ENCODE measurements around the gene CASP2. TPM values are rescaled to one million over a fixed set of nuclear protein-coding genes. Genes with fewer than 3 reads are reported as not detected.
A peak's percentile ranks its signal among the peaks of the same experiment; 100 is the strongest.

The CASP2 gene
- total RNA-seq, 2 donors from 2014 or later = 82.0 to 118 TPM

GRCh38 chr7:143337216-143337615 lies 49.1 kb downstream of the CASP2 start:
- H3K36me3 Mint-ChIP-seq = no peaks in the 10 kb centered on the region
- peak in 1 of 2 donors; percentile 59 for ATAC-seq
- no peaks in the 10 kb centered on the region for H3K9me3 Mint-ChIP-seq
- no peak overlapping the region for H3K27ac Mint-ChIP-seq
- no peak for DNase-seq (ENCODE audit: low spot score in 2 of 2)

DNA sequence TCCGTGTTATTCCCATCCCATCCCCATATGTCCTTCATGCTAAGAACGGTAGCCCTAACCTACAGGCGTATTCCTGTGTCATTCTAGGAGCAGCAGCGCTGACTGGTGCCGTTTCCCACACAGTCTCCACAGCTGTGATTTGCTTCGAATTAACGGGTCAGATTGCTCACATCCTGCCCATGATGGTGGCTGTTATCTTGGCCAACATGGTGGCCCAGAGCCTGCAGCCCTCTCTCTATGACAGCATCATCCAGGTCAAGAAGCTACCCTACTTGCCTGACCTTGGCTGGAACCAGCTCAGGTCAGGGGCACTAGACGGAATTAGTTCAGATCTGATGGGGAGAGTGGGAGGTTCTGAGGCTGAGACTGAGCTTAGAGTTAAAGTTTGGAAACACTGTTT lies 53.7 kb downstream of the CASP2 start:
- Mint-ChIP-seq H3K9me3 (no peaks in the 10 kb centered on the region), H3K27ac (no peak overlapping the region), H3K36me3 (no peaks in the 10 kb centered on the region)
- no peak for ATAC-seq
- no peak for DNase-seq (ENCODE audit: low spot score in 2 of 2)

DNA sequence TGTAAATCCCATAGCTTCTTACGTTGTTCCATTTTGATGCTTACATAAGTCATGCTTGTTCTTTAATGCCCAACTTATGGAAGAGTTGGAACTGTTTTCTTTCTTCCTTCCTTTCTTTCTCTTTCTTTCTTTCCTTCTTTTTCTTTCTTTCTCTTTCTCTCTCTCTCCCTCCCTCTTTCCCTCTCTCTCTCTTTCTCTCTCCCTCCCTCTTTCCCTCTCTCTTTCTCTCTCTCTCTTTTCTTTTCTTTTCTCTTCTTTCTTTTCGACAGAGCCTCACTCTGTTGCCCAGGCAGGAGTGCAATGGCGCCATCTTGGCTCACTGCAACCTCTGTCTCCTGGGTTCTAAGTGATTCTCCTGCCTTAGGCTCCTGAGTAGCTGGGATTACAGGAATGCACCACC lies 55.4 kb downstream of the CASP2 start:
- ATAC-seq (no peak), DNase-seq (ENCODE audit: low spot score in 2 of 2) (no peak)
- H3K9me3 Mint-ChIP-seq = no peaks in the 10 kb centered on the region
- H3K36me3 Mint-ChIP-seq = no peaks in the 10 kb centered on the region
- H3K27ac Mint-ChIP-seq = no peak overlapping the region

DNA sequence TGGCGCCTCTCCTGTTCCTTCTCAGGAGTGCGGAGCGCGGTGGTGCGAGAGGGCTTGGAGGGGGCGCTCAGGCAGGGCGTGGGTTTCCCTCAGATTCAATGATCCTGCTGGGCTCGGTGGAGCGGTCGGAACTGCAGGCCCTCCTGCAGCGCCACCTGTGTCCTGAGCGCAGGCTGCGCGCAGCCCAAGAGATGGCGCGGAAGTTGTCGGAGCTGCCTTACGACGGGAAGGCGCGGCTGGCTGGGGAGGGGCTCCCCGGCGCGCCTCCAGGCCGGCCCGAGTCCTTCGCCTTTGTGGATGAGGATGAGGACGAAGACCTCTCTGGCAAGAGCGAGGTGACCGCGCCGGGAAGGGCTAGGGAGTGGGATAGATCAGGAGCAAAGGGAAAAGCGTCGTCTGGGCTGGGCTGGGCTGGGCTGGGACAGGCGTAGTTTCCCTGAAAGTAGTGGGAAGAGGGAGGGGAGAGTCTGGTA lies 57.3 kb downstream of the CASP2 start:
- no peaks in the 10 kb centered on the region for H3K9me3 Mint-ChIP-seq
- peak; percentile 99 to 100 for ATAC-seq
- H3K27ac Mint-ChIP-seq = peak overlapping the region in 1 of 2 donors; percentile 70
- peak; percentile 64 to 66 for DNase-seq (ENCODE audit: low spot score in 2 of 2)
- H3K36me3 Mint-ChIP-seq = no peaks in the 10 kb centered on the region

- Mint-ChIP-seq H3K36me3 (no peaks in the 10 kb centered on the region), H3K27ac (peak overlapping the region in 1 of 2 donors; percentile 72), H3K9me3 (no peaks in the 10 kb centered on the region)
- DNase-seq (ENCODE audit: low spot score in 2 of 2) (no peak), ATAC-seq (no peak)
These were observed 57.9 kb downstream of the CASP2 start for GRCh38 chr7:143346018-143346417.

- no peak for ATAC-seq
- DNase-seq (ENCODE audit: low spot score in 2 of 2) = no peak
- H3K36me3 Mint-ChIP-seq = no peaks in the 10 kb centered on the region
- H3K27ac Mint-ChIP-seq = no peak overlapping the region
- H3K9me3 Mint-ChIP-seq = no peaks in the 10 kb centered on the region
These were observed 59.8 kb downstream of the CASP2 start for GRCh38 chr7:143347950-143348349.

DNA sequence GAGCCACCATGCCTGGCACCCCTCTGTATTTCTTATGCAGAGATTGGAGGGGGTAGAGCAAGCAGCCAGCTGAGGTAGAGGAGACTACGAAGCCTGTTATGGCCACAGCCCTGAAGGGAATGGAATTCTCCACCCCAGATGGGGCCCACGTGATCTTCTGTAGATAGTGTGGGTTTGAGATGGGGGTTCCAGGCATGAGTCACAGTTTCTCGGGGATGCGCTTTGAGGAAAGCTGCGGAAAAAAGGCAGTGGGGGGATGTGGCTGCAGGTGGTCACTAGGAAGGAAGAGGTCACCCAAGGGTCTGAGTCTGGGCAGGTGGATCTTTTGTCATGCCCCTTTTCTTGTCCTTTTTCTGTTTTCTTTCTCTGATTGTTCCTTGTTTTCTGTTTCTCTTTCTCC lies 62.9 kb downstream of the CASP2 start:
- DNase-seq (ENCODE audit: low spot score in 2 of 2) (no peak), ATAC-seq (no peak)
- H3K27ac Mint-ChIP-seq = no peak overlapping the region
- H3K9me3 Mint-ChIP-seq = no peaks in the 10 kb centered on the region
- no peaks in the 10 kb centered on the region for H3K36me3 Mint-ChIP-seq

- no peak overlapping the region for H3K27ac Mint-ChIP-seq
- no peak for ATAC-seq
- no peaks in the 10 kb centered on the region for H3K36me3 Mint-ChIP-seq
- H3K9me3 Mint-ChIP-seq = no peaks in the 10 kb centered on the region
- DNase-seq (ENCODE audit: low spot score in 2 of 2) = no peak
These were observed 63.4 kb downstream of the CASP2 start for GRCh38 chr7:143351574-143351973.

GRCh38 chr7:143352531-143353002 lies 64.4 kb downstream of the CASP2 start:
- no peak for DNase-seq (ENCODE audit: low spot score in 2 of 2)
- no peak for ATAC-seq
- Mint-ChIP-seq H3K27ac (no peak overlapping the region), H3K36me3 (no peaks in the 10 kb centered on the region), H3K9me3 (no peaks in the 10 kb centered on the region)

- no peaks in the 10 kb centered on the region for H3K36me3 Mint-ChIP-seq
- DNase-seq (ENCODE audit: low spot score in 2 of 2) (no peak), ATAC-seq (no peak)
- no peak overlapping the region for H3K27ac Mint-ChIP-seq
- no peaks in the 10 kb centered on the region for H3K9me3 Mint-ChIP-seq
These were observed 66.2 kb downstream of the CASP2 start for GRCh38 chr7:143354376-143354775.

GRCh38 chr7:143354965-143355364 lies 66.8 kb downstream of the CASP2 start:
- H3K36me3 Mint-ChIP-seq = no peaks in the 10 kb centered on the region
- H3K9me3 Mint-ChIP-seq = no peaks in the 10 kb centered on the region
- no peak for ATAC-seq
- no peak overlapping the region for H3K27ac Mint-ChIP-seq
- no peak for DNase-seq (ENCODE audit: low spot score in 2 of 2)

GRCh38 chr7:143355450-143356385 lies 67.6 kb downstream of the CASP2 start:
- Mint-ChIP-seq H3K36me3 (no peaks in the 10 kb centered on the region), H3K27ac (no peak overlapping the region)
- ATAC-seq = no peak

GRCh38 chr7:143356414-143357050 lies 68.4 kb downstream of the CASP2 start:
- H3K36me3 Mint-ChIP-seq = no peaks in the 10 kb centered on the region
- H3K27ac Mint-ChIP-seq = no peak overlapping the region
- no peaks in the 10 kb centered on the region for H3K9me3 Mint-ChIP-seq
- ATAC-seq (no peak), DNase-seq (ENCODE audit: low spot score in 2 of 2) (no peak)

More at GRCh38 chr7:143355450-143356385, 67.6 kb downstream of the CASP2 start:
- DNase-seq (ENCODE audit: low spot score in 2 of 2) = no peak
- H3K9me3 Mint-ChIP-seq = no peaks in the 10 kb centered on the region

Other genes with a start within 250 kb of the CASP2 start
- not detected for gene OR6V1, start 236.0 kb upstream of the CASP2 start, total RNA-seq
- not detected for gene PIP, start 156.3 kb upstream of the CASP2 start, total RNA-seq
- not detected for gene TAS2R39, start 104.9 kb upstream of the CASP2 start, total RNA-seq
- gene TAS2R40, start 66.3 kb upstream of the CASP2 start, total RNA-seq = not detected
- gene GSTK1, start 24.9 kb upstream of the CASP2 start, total RNA-seq = 100 to 1,000 TPM; 140 to 238 TPM
- gene TMEM139, start 3.4 kb upstream of the CASP2 start, total RNA-seq = 1 to 10 TPM; 1.3 to 1.6 TPM
- under 1 TPM; 0.12 to 0.16 TPM for gene CLCN1, start 27.8 kb downstream of the CASP2 start, total RNA-seq
- gene FAM131B, start 74.4 kb downstream of the CASP2 start, total RNA-seq = 1 to 10 TPM in 1 of 2 donors, under 1 TPM in 1; 0.77 to 2.1 TPM
- gene ZYX, start 93.0 kb downstream of the CASP2 start, total RNA-seq = 100 to 1,000 TPM in 1 of 2 donors, 10 to 100 TPM in 1; 75.9 to 146 TPM
- gene EPHA1, start 120.5 kb downstream of the CASP2 start, total RNA-seq = 1 to 10 TPM; 1.8 to 2.4 TPM
- not detected for gene TAS2R60, start 155.1 kb downstream of the CASP2 start, total RNA-seq
- not detected for gene TAS2R41, start 189.5 kb downstream of the CASP2 start, total RNA-seq

Measured in activated naive CD4-positive, alpha-beta T cell treated with anti-CD3 and anti-CD28 coated beads, Interleukin-2, amount 50 U/mL, for 72 hours (primary cell).